GM19239 (cell line): ENCODE measurements around the gene CABLES1.

Experiments used
- DNase-seq: peaks from one replicate; pipeline ENCODE4 v3.0.0; 2011; ENCODE audit warnings: low spot score; ENCODE audit not compliant: insufficient read length
- FAIRE-seq: peaks from 2 replicates; lab custom pipeline; 2011; peaks lifted over from hg19 to GRCh38; lab: Jason Lieb, UNC

Gene CABLES1

GRCh38 chr18:23189099-23189498 lies 53.8 kb downstream of the CABLES1 start:
- DNase-seq (no peak), FAIRE-seq (no peak)

- DNase-seq, result no peak
These were observed 54.7 kb downstream of the CABLES1 start for GRCh38 chr18:23189768-23190661.

GRCh38 chr18:23191232-23191631 lies 55.9 kb downstream of the CABLES1 start:
- FAIRE-seq (no peak), DNase-seq (no peak)

More at GRCh38 chr18:23189768-23190661, 54.7 kb downstream of the CABLES1 start:
- no peak for FAIRE-seq

- no peak for FAIRE-seq
These were observed 58.5 kb downstream of the CABLES1 start for GRCh38 chr18:23193742-23194141.

GRCh38 chr18:23194155-23194996 lies 59.1 kb downstream of the CABLES1 start:
- peak; percentile 40 for FAIRE-seq
- no peak for DNase-seq

More at GRCh38 chr18:23193742-23194141, 58.5 kb downstream of the CABLES1 start:
- no peak for DNase-seq

- FAIRE-seq, result no peak
- DNase-seq, result no peak
These were observed 60.0 kb downstream of the CABLES1 start for GRCh38 chr18:23194997-23195957.

GRCh38 chr18:23196119-23197007 lies 61.1 kb downstream of the CABLES1 start:
- FAIRE-seq, result no peak
- no peak for DNase-seq

GRCh38 chr18:23198217-23198845 lies 63.0 kb downstream of the CABLES1 start:
- no peak for DNase-seq
- no peak for FAIRE-seq

- DNase-seq (no peak), FAIRE-seq (no peak)
These were observed 65.5 kb downstream of the CABLES1 start for GRCh38 chr18:23200756-23201155.

- FAIRE-seq (no peak), DNase-seq (no peak)
These were observed 66.5 kb downstream of the CABLES1 start for GRCh38 chr18:23201741-23202140.

GRCh38 chr18:23203891-23204432 lies 68.7 kb downstream of the CABLES1 start:
- no peak for DNase-seq
- no peak for FAIRE-seq

GRCh38 chr18:23204589-23205235 lies 69.4 kb downstream of the CABLES1 start:
- DNase-seq (no peak), FAIRE-seq (no peak)

GRCh38 chr18:23205980-23206379 lies 70.7 kb downstream of the CABLES1 start:
- FAIRE-seq (no peak), DNase-seq (no peak)

GRCh38 chr18:23207191-23207955 lies 72.1 kb downstream of the CABLES1 start:
- FAIRE-seq, result no peak
- peak; percentile 25 for DNase-seq

- FAIRE-seq (no peak), DNase-seq (no peak)
These were observed 72.7 kb downstream of the CABLES1 start for GRCh38 chr18:23207994-23208393.

GRCh38 chr18:23208600-23208999 lies 73.3 kb downstream of the CABLES1 start:
- DNase-seq (no peak), FAIRE-seq (no peak)

GRCh38 chr18:23209031-23209430 lies 73.7 kb downstream of the CABLES1 start:
- FAIRE-seq (no peak), DNase-seq (no peak)
